ENCODE measurements around the gene GUSB. TPM values are rescaled to one million over a fixed set of nuclear protein-coding genes. Genes with fewer than 3 reads are reported as not detected.

The GUSB gene
- polyA plus RNA-seq, 2 of the 4 experiments (the other 2 are of a cell fraction): 32.3 TPM

- H3K9me3 ChIP-seq: no peaks in the 10 kb centered on the region
- ChIA-PET CTCF (interaction anchor here (0.7 kb wide), 2 partner anchors 9 to 23 kb away, joined by 3 to 5 read pairs; no protein-coding TSS in a partner anchor), POLR2A (no interaction called here)
- FAIRE-seq: no peak
- H3K4me2 ChIP-seq: no peak overlapping the region
- H3K4me1 ChIP-seq: no peaks in the 10 kb centered on the region
- no peak overlapping the region for H3K4me3 ChIP-seq
- no peak for DNase-seq (ENCODE audit: low read depth in 1 of 2, low spot score in 1 of 2)
- H3K27ac ChIP-seq: no peak overlapping the region
- WGBS (ENCODE audit: missing lambda C conversion rate): 74% methylated on average over 6 of the region's 6 CpGs
- ATAC-seq: no peak; a peak in 1 of 6 replicates
- TF ChIP-seq FOSL2 (IDR thresholded peaks at IDR 0.05): no peak
- no peak for TF ChIP-seq FOSL2 (CRISPR knock-in tag; IDR thresholded peaks at IDR 0.05)
- no peak for TF ChIP-seq EHMT2 (IDR thresholded peaks at IDR 0.05; ENCODE audit: low read depth)
- no peak for TF ChIP-seq SMC3 (IDR thresholded peaks at IDR 0.05)
- no peak for TF ChIP-seq ESRRA (IDR thresholded peaks at IDR 0.05; ENCODE audit: borderline replicate concordance, low read length)
- TF ChIP-seq ZSCAN20 (CRISPR knock-in tag; IDR thresholded peaks at IDR 0.05): no peak
- TF ChIP-seq HOXB13 (CRISPR knock-in tag; IDR thresholded peaks at IDR 0.05; ENCODE audit: low read depth): no peak
- TF ChIP-seq E2F6 (IDR thresholded peaks at IDR 0.05; ENCODE audit: borderline replicate concordance, low read depth): no peak
- TF ChIP-seq MAZ (IDR thresholded peaks at IDR 0.05; ENCODE audit: borderline replicate concordance, low read depth, low read length): no peak
- TF ChIP-seq, protein P1, sequence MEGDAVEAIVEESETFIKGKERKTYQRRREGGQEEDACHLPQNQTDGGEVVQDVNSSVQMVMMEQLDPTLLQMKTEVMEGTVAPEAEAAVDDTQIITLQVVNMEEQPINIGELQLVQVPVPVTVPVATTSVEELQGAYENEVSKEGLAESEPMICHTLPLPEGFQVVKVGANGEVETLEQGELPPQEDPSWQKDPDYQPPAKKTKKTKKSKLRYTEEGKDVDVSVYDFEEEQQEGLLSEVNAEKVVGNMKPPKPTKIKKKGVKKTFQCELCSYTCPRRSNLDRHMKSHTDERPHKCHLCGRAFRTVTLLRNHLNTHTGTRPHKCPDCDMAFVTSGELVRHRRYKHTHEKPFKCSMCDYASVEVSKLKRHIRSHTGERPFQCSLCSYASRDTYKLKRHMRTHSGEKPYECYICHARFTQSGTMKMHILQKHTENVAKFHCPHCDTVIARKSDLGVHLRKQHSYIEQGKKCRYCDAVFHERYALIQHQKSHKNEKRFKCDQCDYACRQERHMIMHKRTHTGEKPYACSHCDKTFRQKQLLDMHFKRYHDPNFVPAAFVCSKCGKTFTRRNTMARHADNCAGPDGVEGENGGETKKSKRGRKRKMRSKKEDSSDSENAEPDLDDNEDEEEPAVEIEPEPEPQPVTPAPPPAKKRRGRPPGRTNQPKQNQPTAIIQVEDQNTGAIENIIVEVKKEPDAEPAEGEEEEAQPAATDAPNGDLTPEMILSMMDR (IDR thresholded peaks at IDR 0.05): no peak
- TF ChIP-seq, protein P2, sequence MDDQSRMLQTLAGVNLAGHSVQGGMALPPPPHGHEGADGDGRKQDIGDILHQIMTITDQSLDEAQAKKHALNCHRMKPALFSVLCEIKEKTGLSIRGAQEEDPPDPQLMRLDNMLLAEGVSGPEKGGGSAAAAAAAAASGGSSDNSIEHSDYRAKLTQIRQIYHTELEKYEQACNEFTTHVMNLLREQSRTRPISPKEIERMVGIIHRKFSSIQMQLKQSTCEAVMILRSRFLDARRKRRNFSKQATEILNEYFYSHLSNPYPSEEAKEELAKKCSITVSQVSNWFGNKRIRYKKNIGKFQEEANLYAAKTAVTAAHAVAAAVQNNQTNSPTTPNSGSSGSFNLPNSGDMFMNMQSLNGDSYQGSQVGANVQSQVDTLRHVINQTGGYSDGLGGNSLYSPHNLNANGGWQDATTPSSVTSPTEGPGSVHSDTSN (IDR thresholded peaks at IDR 0.05): no peak
- no peak for TF ChIP-seq ATOH8 (CRISPR knock-in tag; IDR thresholded peaks at IDR 0.05; ENCODE audit: low read depth)
- no peak for TF ChIP-seq FOXS1 (CRISPR knock-in tag; IDR thresholded peaks at IDR 0.05)
- TF ChIP-seq PHF8 (IDR thresholded peaks at IDR 0.05; ENCODE audit: borderline replicate concordance, low read depth): no peak
- TF ChIP-seq ELK1 (IDR thresholded peaks at IDR 0.05; ENCODE audit: low read depth, low read length): no peak
- no peak for TF ChIP-seq HES2 (IDR thresholded peaks at IDR 0.05)
- no peak for TF ChIP-seq RAD21 (conservative IDR thresholded peaks at IDR 0.05 in 1 of 2, IDR thresholded peaks at IDR 0.05 in 1 of 2)
- TF ChIP-seq MAX (IDR thresholded peaks at IDR 0.05): no peak
- TF ChIP-seq ZNF302 (CRISPR knock-in tag; IDR thresholded peaks at IDR 0.05): no peak
- no peak for TF ChIP-seq POLR2AphosphoS2 (conservative IDR thresholded peaks at IDR 0.05; ENCODE audit: low read length)
Observed at GRCh38 chr7:65962033-65962432, 20.0 kb downstream of the GUSB start.
